HK-2 (cell line): Measurements from ENCODE around the gene OXSR1.
"Not testable (repeated sequence)": the region's sequence is repeated elsewhere in the genome, so short reads cannot be mapped to it uniquely, and the experiment has no call there.

Experiments
- DNase-seq: peaks from one replicate; pipeline ENCODE4 v3.0.0-alpha.2; 2018; ENCODE audit not compliant: unreplicated experiment

Gene OXSR1

GRCh38 chr3:38127611-38128302 is 37.6 kb upstream of the OXSR1 start:
- DNase-seq = no peak

GRCh38 chr3:38128303-38128655 is 37.1 kb upstream of the OXSR1 start:
- no peak for DNase-seq

GRCh38 chr3:38129058-38129457 is 36.3 kb upstream of the OXSR1 start:
- DNase-seq = no peak

GRCh38 chr3:38130631-38131065 is 34.7 kb upstream of the OXSR1 start:
- no peak for DNase-seq

GRCh38 chr3:38131621-38132369 is 33.5 kb upstream of the OXSR1 start:
- no peak for DNase-seq

GRCh38 chr3:38133209-38133556 is 32.2 kb upstream of the OXSR1 start:
- no peak for DNase-seq

- no peak for DNase-seq
Measured at GRCh38 chr3:38133557-38134405, 31.6 kb upstream of the OXSR1 start.

- not testable (repeated sequence) for DNase-seq
Measured at GRCh38 chr3:38134517-38135143, 30.7 kb upstream of the OXSR1 start.

- DNase-seq = not testable (repeated sequence)
Measured at GRCh38 chr3:38135621-38136277, 29.6 kb upstream of the OXSR1 start.

GRCh38 chr3:38136393-38136776 is 29.0 kb upstream of the OXSR1 start:
- DNase-seq = peak; percentile 24

- DNase-seq = peak; percentile 98
Measured at GRCh38 chr3:38136777-38137614, 28.3 kb upstream of the OXSR1 start, which contains the start of gene ACAA1. TSS of gene ACAA1 (minus strand) at chr3:38137127. CDS start at chr3:38137035, 92 bp downstream.

GRCh38 chr3:38137615-38138348 is 27.6 kb upstream of the OXSR1 start:
- no peak for DNase-seq

GRCh38 chr3:38138349-38139190 is 26.8 kb upstream of the OXSR1 start, which contains the start of gene MYD88:
TSS of gene MYD88 (plus strand) at chr3:38138661. CDS start at chr3:38138701, 40 bp downstream.
- peak; percentile 63 for DNase-seq

GRCh38 chr3:38139191-38139590 is 26.1 kb upstream of the OXSR1 start:
- no peak for DNase-seq

GRCh38 chr3:38139652-38140051 is 25.7 kb upstream of the OXSR1 start:
- no peak for DNase-seq

GRCh38 chr3:38140326-38141172 is 24.8 kb upstream of the OXSR1 start:
- no peak for DNase-seq

GRCh38 chr3:38141173-38141951 is 24.0 kb upstream of the OXSR1 start:
- no peak for DNase-seq
